NB4 (cell line): ENCODE measurements around the gene CD300LG.

Experiments used
- DNase-seq: peaks from one replicate; pipeline ENCODE4 v3.0.0; 2010; ENCODE audit warnings: low read depth
- H3K4me3 ChIP-seq: one replicate; pipeline ENCODE4 v1.5.1; 2011; ENCODE audit warnings: mild to moderate bottlenecking, low read depth, low read length, moderate library complexity
- CTCF ChIP-seq: IDR thresholded peaks from one replicate; pipeline ENCODE4 v1.5.1; 2012; ENCODE audit warnings: low read depth, low read length
- MAX ChIP-seq: IDR thresholded peaks from 2 replicates; pipeline ENCODE4 v1.6.1; 2011; ENCODE audit warnings: low read depth, low read length
- MYC ChIP-seq: IDR thresholded peaks from 2 replicates; pipeline ENCODE4 v1.6.1; 2011; ENCODE audit warnings: low read depth, low read length
- POLR2A ChIP-seq: IDR thresholded peaks from 2 replicates; pipeline ENCODE4 v1.6.1; 2011; ENCODE audit warnings: mild to moderate bottlenecking; ENCODE audit not compliant: insufficient read length; ENCODE audit errors: extremely low read depth

Gene CD300LG

GRCh38 chr17:43875476-43876147, 28.6 kb downstream of the CD300LG start:
- no peak for DNase-seq
- H3K4me3 ChIP-seq = no peak overlapping the region
- TF ChIP-seq MAX (no peak), CTCF (no peak), POLR2A (no peak), MYC (no peak)

GRCh38 chr17:43877031-43877430, 30.1 kb downstream of the CD300LG start:
- no peak for DNase-seq
- H3K4me3 ChIP-seq = no peak overlapping the region
- TF ChIP-seq MYC (no peak), CTCF (no peak), MAX (no peak), POLR2A (no peak)

GRCh38 chr17:43877451-43878155, 30.6 kb downstream of the CD300LG start:
- TF ChIP-seq MAX = no peak
- no peak for TF ChIP-seq POLR2A
- TF ChIP-seq CTCF = no peak
- no peak for TF ChIP-seq MYC
- H3K4me3 ChIP-seq = no peak overlapping the region
- no peak for DNase-seq

GRCh38 chr17:43878260-43879175, 31.5 kb downstream of the CD300LG start:
- H3K4me3 ChIP-seq = no peak overlapping the region
- TF ChIP-seq CTCF = peak; percentile 89
- peak; percentile 42; the same call in 1 of the 2 replicates for TF ChIP-seq MAX
- no peak for TF ChIP-seq MYC
- no peak for TF ChIP-seq POLR2A
- DNase-seq = peak; percentile 70

- no peak for TF ChIP-seq MAX
- TF ChIP-seq CTCF = no peak
- H3K4me3 ChIP-seq = no peak overlapping the region
- DNase-seq = no peak
Measured at GRCh38 chr17:43879723-43880419, 32.9 kb downstream of the CD300LG start.
